ENCODE measurements around the gene JAK3. TPM values are rescaled to one million over a fixed set of nuclear protein-coding genes. Genes with fewer than 3 reads are reported as not detected.
"Not testable (repeated sequence)": the region's sequence is repeated elsewhere in the genome, so short reads cannot be mapped to it uniquely, and the experiment has no call there.

Gene JAK3
- total and polyA plus RNA-seq, 2 donors (not counting 1 experiment from before 2014, with no cell fraction given): 1.1 to 1.2 TPM

DNA sequence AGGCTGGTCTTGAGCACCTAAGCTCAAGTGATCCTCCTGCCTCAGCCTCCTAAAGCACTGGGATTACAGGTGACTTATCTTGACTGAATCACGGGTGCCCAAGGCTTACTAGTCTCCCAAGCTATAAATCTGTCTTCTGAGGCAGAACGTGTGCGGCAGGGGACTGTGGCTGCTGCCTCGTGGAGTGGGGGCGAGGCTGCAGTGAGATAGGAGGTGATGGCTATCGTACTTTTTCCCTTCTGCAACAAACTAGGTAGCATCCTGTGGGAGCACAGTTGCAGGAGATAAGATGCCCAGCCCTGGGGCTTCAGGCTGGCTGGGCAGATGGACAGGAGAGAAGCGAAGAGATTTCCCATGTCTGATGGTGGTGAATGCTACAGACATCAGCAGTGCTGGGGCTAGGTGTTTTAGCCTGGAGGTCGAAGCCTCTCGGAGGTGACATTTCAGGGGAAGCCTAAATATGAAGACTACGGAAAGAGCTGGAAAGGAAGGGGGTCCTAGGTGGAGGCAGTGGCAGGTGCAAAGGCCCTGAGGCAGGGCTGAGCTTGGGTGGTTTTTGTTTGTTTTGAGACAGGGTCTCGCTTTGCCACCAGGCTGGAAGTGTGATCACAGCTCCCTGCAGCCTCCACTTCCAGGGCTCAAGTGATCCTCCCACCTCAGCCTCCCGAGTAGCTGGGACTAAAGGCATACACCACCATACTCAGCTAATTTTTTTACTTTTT lies 45.5 kb downstream of the JAK3 start:
- TF ChIP-seq EZH2 (IDR thresholded peaks at IDR 0.05; ENCODE audit: low read length, missing control alignments): no peak
- TF ChIP-seq, protein P1, sequence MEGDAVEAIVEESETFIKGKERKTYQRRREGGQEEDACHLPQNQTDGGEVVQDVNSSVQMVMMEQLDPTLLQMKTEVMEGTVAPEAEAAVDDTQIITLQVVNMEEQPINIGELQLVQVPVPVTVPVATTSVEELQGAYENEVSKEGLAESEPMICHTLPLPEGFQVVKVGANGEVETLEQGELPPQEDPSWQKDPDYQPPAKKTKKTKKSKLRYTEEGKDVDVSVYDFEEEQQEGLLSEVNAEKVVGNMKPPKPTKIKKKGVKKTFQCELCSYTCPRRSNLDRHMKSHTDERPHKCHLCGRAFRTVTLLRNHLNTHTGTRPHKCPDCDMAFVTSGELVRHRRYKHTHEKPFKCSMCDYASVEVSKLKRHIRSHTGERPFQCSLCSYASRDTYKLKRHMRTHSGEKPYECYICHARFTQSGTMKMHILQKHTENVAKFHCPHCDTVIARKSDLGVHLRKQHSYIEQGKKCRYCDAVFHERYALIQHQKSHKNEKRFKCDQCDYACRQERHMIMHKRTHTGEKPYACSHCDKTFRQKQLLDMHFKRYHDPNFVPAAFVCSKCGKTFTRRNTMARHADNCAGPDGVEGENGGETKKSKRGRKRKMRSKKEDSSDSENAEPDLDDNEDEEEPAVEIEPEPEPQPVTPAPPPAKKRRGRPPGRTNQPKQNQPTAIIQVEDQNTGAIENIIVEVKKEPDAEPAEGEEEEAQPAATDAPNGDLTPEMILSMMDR (conservative IDR thresholded peaks at IDR 0.05 in 1 of 2, IDR thresholded peaks at IDR 0.05 in 1 of 2; ENCODE audit: low read depth in 1 of 2, low read length in 2 of 2): no peak
- Histone ChIP-seq H4K20me1 (ENCODE audit: control insufficient read depth, extremely low read depth, insufficient read depth, low read length) (no peaks in the 10 kb centered on the region), H3K9ac (ENCODE audit: insufficient read depth, low read length) (no peak overlapping the region), H3K9me3 (ENCODE audit: control insufficient read depth, insufficient read depth, low read depth, low read length) (no peaks in the 10 kb centered on the region), H3K4me2 (ENCODE audit: extremely low read depth, insufficient read depth, low read length) (no peak overlapping the region), H3K27me3 (ENCODE audit: control insufficient read depth, insufficient read depth, low read length) (no peaks in the 10 kb centered on the region), H2AFZ (ENCODE audit: low read length) (no peak overlapping the region), H3K4me1 (ENCODE audit: control insufficient read depth, extremely low read depth, insufficient read depth, low read length) (no peaks in the 10 kb centered on the region), H3K36me3 (ENCODE audit: control insufficient read depth, insufficient read depth, low read length) (no peaks in the 10 kb centered on the region), H3K27ac (ENCODE audit: insufficient read depth, low read length) (no peak overlapping the region), H3K4me3 (replicated peaks in 1 of 4; ENCODE audit: control extremely low read depth in 1 of 4, insufficient read depth in 1 of 4, low read depth in 3 of 4, low read length in 4 of 4) (no peak overlapping the region), H3K79me2 (ENCODE audit: control insufficient read depth, insufficient read depth, low read length) (no peaks in the 10 kb centered on the region)
- DNase-seq (ENCODE audit: low read depth in 2 of 2): no peak

DNA sequence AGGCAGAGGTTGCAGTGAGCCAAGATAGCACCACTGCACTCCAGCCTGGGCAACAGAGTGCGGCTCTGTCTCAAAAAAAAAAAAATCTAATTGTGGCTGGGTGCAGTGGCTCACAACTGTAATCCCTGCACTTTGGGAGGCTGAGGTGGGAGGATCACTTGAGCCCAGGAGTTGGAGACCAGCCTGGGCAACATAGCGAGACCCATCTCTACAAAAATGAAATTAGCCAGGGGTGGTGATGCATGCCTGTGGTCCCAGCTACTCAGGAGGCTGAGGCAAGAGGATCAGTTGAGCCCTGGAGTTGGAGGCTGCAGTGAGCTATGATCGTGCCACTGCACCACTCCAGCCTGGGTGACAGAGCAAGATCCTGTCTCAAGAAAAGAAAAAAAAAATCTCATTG lies 49.2 kb downstream of the JAK3 start:
- H3K4me2 ChIP-seq (ENCODE audit: extremely low read depth, insufficient read depth, low read length); H3K4me1 ChIP-seq (ENCODE audit: control insufficient read depth, extremely low read depth, insufficient read depth, low read length); H3K79me2 ChIP-seq (ENCODE audit: control insufficient read depth, insufficient read depth, low read length); DNase-seq (ENCODE audit: low read depth in 2 of 2); H3K9ac ChIP-seq (ENCODE audit: insufficient read depth, low read length); H3K4me3 ChIP-seq (replicated peaks in 1 of 4; ENCODE audit: control extremely low read depth in 1 of 4, insufficient read depth in 1 of 4, low read depth in 3 of 4, low read length in 4 of 4); H3K27ac ChIP-seq (ENCODE audit: insufficient read depth, low read length); H4K20me1 ChIP-seq (ENCODE audit: control insufficient read depth, extremely low read depth, insufficient read depth, low read length); H3K9me3 ChIP-seq (ENCODE audit: control insufficient read depth, insufficient read depth, low read depth, low read length); H3K36me3 ChIP-seq (ENCODE audit: control insufficient read depth, insufficient read depth, low read length); H2AFZ ChIP-seq (ENCODE audit: low read length): not testable (repeated sequence)
- H3K27me3 ChIP-seq (ENCODE audit: control insufficient read depth, insufficient read depth, low read length): peaks cover 20% of the 10 kb centered on the region

DNA sequence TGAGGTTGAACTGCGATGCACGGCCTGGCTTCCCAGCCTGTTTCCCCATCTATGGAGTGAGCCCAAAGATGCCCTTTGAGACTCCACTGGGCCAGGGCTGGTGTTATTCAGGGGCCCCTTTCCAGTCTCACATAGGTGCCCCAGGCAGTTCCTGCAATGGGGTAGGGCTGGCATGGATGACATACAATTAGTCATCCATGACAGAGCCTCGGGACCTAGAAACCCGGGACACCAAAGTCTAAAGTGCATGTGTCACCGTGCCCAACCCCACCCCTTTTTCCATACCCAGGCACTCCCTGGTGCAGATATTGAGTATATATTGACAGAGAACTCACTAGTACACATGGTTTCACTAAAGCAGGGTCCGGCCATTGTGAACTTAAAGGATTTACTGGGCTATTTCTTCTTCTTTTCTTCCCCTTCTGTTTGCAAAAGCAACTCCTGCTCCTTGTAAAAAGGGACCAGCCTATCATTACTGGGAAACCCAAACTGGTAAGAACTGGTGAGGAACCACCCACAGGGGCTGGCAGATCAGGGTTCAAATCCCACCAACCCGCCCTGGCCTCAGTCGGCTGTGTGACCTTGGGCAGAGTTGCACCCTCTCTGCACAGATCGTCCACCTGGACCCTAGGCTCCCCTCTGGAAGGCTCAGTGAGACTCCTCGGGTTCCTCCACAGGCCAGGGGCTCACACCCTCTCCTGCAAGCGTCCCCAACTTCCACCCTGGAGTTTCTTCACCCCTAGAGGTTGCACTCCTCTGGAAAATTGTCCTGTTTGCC lies 50.2 kb downstream of the JAK3 start:
- Histone ChIP-seq H3K36me3 (ENCODE audit: control insufficient read depth, insufficient read depth, low read length) (no peaks in the 10 kb centered on the region), H4K20me1 (ENCODE audit: control insufficient read depth, extremely low read depth, insufficient read depth, low read length) (no peaks in the 10 kb centered on the region), H3K9me3 (ENCODE audit: control insufficient read depth, insufficient read depth, low read depth, low read length) (no peaks in the 10 kb centered on the region), H3K4me1 (ENCODE audit: control insufficient read depth, extremely low read depth, insufficient read depth, low read length) (no peaks in the 10 kb centered on the region), H3K4me3 (replicated peaks in 1 of 4; ENCODE audit: control extremely low read depth in 1 of 4, insufficient read depth in 1 of 4, low read depth in 3 of 4, low read length in 4 of 4) (no peak overlapping the region), H3K79me2 (ENCODE audit: control insufficient read depth, insufficient read depth, low read length) (no peaks in the 10 kb centered on the region), H3K27ac (ENCODE audit: insufficient read depth, low read length) (no peak overlapping the region), H3K9ac (ENCODE audit: insufficient read depth, low read length) (no peak overlapping the region), H3K4me2 (ENCODE audit: extremely low read depth, insufficient read depth, low read length) (no peak overlapping the region), H2AFZ (ENCODE audit: low read length) (no peak overlapping the region), H3K27me3 (ENCODE audit: control insufficient read depth, insufficient read depth, low read length) (peaks cover 20% of the 10 kb centered on the region)
- no peak for TF ChIP-seq EZH2 (IDR thresholded peaks at IDR 0.05; ENCODE audit: low read length, missing control alignments)
- TF ChIP-seq, protein P1 (conservative IDR thresholded peaks at IDR 0.05 in 1 of 2, IDR thresholded peaks at IDR 0.05 in 1 of 2; ENCODE audit: low read depth in 1 of 2, low read length in 2 of 2): no peak
- DNase-seq (ENCODE audit: low read depth in 2 of 2): no peak
